Measurements from ENCODE around the gene PPARD. TPM values are rescaled to one million over a fixed set of nuclear protein-coding genes. Genes with fewer than 3 reads are reported as not detected.

Gene PPARD
- polyA plus RNA-seq, 2 of the 4 experiments (the other 2 are of a cell fraction), result 3.8 to 5.9 TPM

GRCh38 chr6:35410131-35410530 is 67.8 kb downstream of the PPARD start:
- 54% methylated on average over 3 of the region's 3 CpGs for WGBS (ENCODE audit: missing lambda C conversion rate)
- H3K4me1 ChIP-seq, result peaks cover 6% of the 10 kb centered on the region
- POLR2A ChIA-PET, result no interaction called here

GRCh38 chr6:35411066-35411465 is 68.7 kb downstream of the PPARD start:
- ChIA-PET CTCF (interaction anchor here (0.5 to 1.6 kb wide), 3 partner anchors 9 to 1781 kb away, joined by 3 to 4 read pairs (median 3); partner anchors contain the start of gene PPARD), POLR2A (no interaction called here)
- ATAC-seq (no peak), FAIRE-seq (no peak), DNase-seq (ENCODE audit: low read depth in 1 of 2, low spot score in 1 of 2) (no peak)
- no peaks in the 10 kb centered on the region for H3K9me3 ChIP-seq
- no peak overlapping the region for H3K27ac ChIP-seq
- no peak for TF ChIP-seq FOXS1 (CRISPR knock-in tag; IDR thresholded peaks at IDR 0.05)
- no peak for TF ChIP-seq ZSCAN20 (CRISPR knock-in tag; IDR thresholded peaks at IDR 0.05)
- no peak for TF ChIP-seq ELK1 (IDR thresholded peaks at IDR 0.05; ENCODE audit: low read depth, low read length)
- no peak for TF ChIP-seq RFX5 (IDR thresholded peaks at IDR 0.05)
- no peak for TF ChIP-seq ZNF302 (CRISPR knock-in tag; IDR thresholded peaks at IDR 0.05)
- no peak for TF ChIP-seq CHD2 (IDR thresholded peaks at IDR 0.05; ENCODE audit: low read length, partially characterized antibody)
- no peak for TF ChIP-seq BCL3 (IDR thresholded peaks at IDR 0.05)
- no peak for TF ChIP-seq NFE2L2 (conservative IDR thresholded peaks at IDR 0.05; ENCODE audit: low read length)
- TF ChIP-seq REST (IDR thresholded peaks at IDR 0.05), result no peak
- no peak for TF ChIP-seq MAFK (IDR thresholded peaks at IDR 0.05; ENCODE audit: partially characterized antibody)
- no peak for TF ChIP-seq GATA3 (IDR thresholded peaks at IDR 0.05; ENCODE audit: borderline replicate concordance)
- TF ChIP-seq FOSB (CRISPR knock-in tag; IDR thresholded peaks at IDR 0.05), result no peak
- no peak for TF ChIP-seq HEYL (CRISPR knock-in tag; IDR thresholded peaks at IDR 0.05)
- H3K4me2 ChIP-seq, result no peak overlapping the region
- WGBS (ENCODE audit: missing lambda C conversion rate), result 88% methylated on average over 9 of the region's 9 CpGs
- H3K4me1 ChIP-seq, result peaks cover 14% of the 10 kb centered on the region
- H3K4me3 ChIP-seq, result no peak overlapping the region

More at GRCh38 chr6:35410131-35410530, 67.8 kb downstream of the PPARD start:
- ATAC-seq, result no peak
- TF ChIP-seq ELK1 (IDR thresholded peaks at IDR 0.05; ENCODE audit: low read depth, low read length) (no peak), HES2 (IDR thresholded peaks at IDR 0.05) (no peak), NFE2L2 (conservative IDR thresholded peaks at IDR 0.05; ENCODE audit: low read length) (no peak), RCOR1 (IDR thresholded peaks at IDR 0.05; ENCODE audit: low read depth, low read length) (no peak)
- H3K27ac ChIP-seq, result no peak overlapping the region
- CTCF ChIA-PET, result interaction anchor here (0.8 to 3.4 kb wide), 2 partner anchors 8 to 11 kb away, joined by 3 to 12 read pairs; no protein-coding TSS in a partner anchor
- DNase-seq (ENCODE audit: low read depth in 1 of 2, low spot score in 1 of 2), result no peak
- no peaks in the 10 kb centered on the region for H3K9me3 ChIP-seq
- no peak for FAIRE-seq
- H3K4me2 ChIP-seq, result no peak overlapping the region
- no peak overlapping the region for H3K4me3 ChIP-seq

- WGBS (ENCODE audit: missing lambda C conversion rate), result 93% methylated on average over 6 of the region's 8 CpGs
- no peak for DNase-seq (ENCODE audit: low read depth in 1 of 2, low spot score in 1 of 2)
- TF ChIP-seq JUNB (IDR thresholded peaks at IDR 0.05), result no peak
- TF ChIP-seq HOXB5 (CRISPR knock-in tag; IDR thresholded peaks at IDR 0.05), result no peak
- no peak for TF ChIP-seq CHD4 (IDR thresholded peaks at IDR 0.05; ENCODE audit: borderline replicate concordance)
- no peak for TF ChIP-seq CTCF (IDR thresholded peaks at IDR 0.05)
- TF ChIP-seq KDM5A (IDR thresholded peaks at IDR 0.05), result no peak
- TF ChIP-seq MYC (IDR thresholded peaks at IDR 0.05; ENCODE audit: borderline replicate concordance, low read length), result no peak
- TF ChIP-seq RARB (CRISPR knock-in tag; IDR thresholded peaks at IDR 0.05), result no peak
- no peak for TF ChIP-seq TFCP2L1 (CRISPR knock-in tag; IDR thresholded peaks at IDR 0.05)
- TF ChIP-seq KDM1A (IDR thresholded peaks at IDR 0.05; ENCODE audit: low read depth), result no peak
- TF ChIP-seq ESRRA (IDR thresholded peaks at IDR 0.05; ENCODE audit: borderline replicate concordance, low read length), result no peak
- no peak for TF ChIP-seq HOXA7 (CRISPR knock-in tag; IDR thresholded peaks at IDR 0.05)
Measured at GRCh38 chr6:35412102-35412501, 69.7 kb downstream of the PPARD start.

More at GRCh38 chr6:35412102-35412501, 69.7 kb downstream of the PPARD start:
- Histone ChIP-seq H3K4me2 (no peak overlapping the region), H3K4me1 (peaks cover 14% of the 10 kb centered on the region), H3K9me3 (no peaks in the 10 kb centered on the region), H3K27ac (no peak overlapping the region), H3K4me3 (no peak overlapping the region)
- CTCF ChIA-PET, result interaction anchor here (1.1 to 1.6 kb wide), 2 partner anchors 66 to 70 kb away, joined by 3 read pairs; partner anchors contain the start of gene PPARD
- POLR2A ChIA-PET, result no interaction called here
- FAIRE-seq (no peak), ATAC-seq (no peak)
